Loucy (cell line): ENCODE results near the gene TBL1XR1.
"Not testable (repeated sequence)": the region's sequence is repeated elsewhere in the genome, so short reads cannot be mapped to it uniquely, and the experiment has no call there.

Source experiments
- H2AFZ ChIP-seq: fragments of 200-600 bp; sonication (generic); 2 replicates; pipeline ENCODE4 v1.6.0; 2016; ENCODE audit warnings: antibody characterized with exemption, mild to moderate bottlenecking, low read length, moderate library complexity
- H3F3A ChIP-seq: fragments of 200-600 bp; 2 replicates; pipeline ENCODE4 v1.6.0; 2016; ENCODE audit warnings: antibody characterized with exemption, low read depth, mild to moderate bottlenecking
- H3K27me3 ChIP-seq: fragments of 200-600 bp; sonication (generic); 2 replicates; pipeline ENCODE4 v1.6.1; 2014; ENCODE audit warnings: low read length, mild to moderate bottlenecking; ENCODE audit not compliant: insufficient read depth, poor library complexity, severe bottlenecking
- H3K36me3 ChIP-seq: fragments of 200-600 bp; sonication (generic); 2 replicates; pipeline ENCODE4 v1.6.1; 2016; ENCODE audit warnings: low read length; ENCODE audit not compliant: insufficient read depth
- H3K4me1 ChIP-seq: fragments of 200-600 bp; sonication (generic); 2 replicates; pipeline ENCODE4 v1.5.1; 2014; ENCODE audit warnings: low read length, mild to moderate bottlenecking; ENCODE audit not compliant: insufficient read depth, poor library complexity, severe bottlenecking
- H3K4me2 ChIP-seq: fragments of 200-600 bp; sonication (generic); 2 replicates; pipeline ENCODE4 v1.6.0; 2014; ENCODE audit warnings: antibody characterized with exemption, low read length, low read depth, mild to moderate bottlenecking; ENCODE audit not compliant: poor library complexity, severe bottlenecking
- H3K4me3 ChIP-seq: fragments of 200-600 bp; sonication (generic); 2 replicates; pipeline ENCODE4 v1.5.1; 2014; ENCODE audit warnings: low read length, mild to moderate bottlenecking, mixed read lengths; ENCODE audit not compliant: poor library complexity, severe bottlenecking
- H3K79me2 ChIP-seq: fragments of 200-600 bp; sonication (generic); 2 replicates; pipeline ENCODE4 v1.6.1; 2014; ENCODE audit warnings: low read length; ENCODE audit not compliant: insufficient read depth
- H3K9ac ChIP-seq: fragments of 200-600 bp; sonication (generic); 2 replicates; pipeline ENCODE4 v1.6.0; 2014; ENCODE audit warnings: mild to moderate bottlenecking, low read depth, low read length, moderate library complexity; ENCODE audit not compliant: poor library complexity, severe bottlenecking
- H3K9me2 ChIP-seq: fragments of 200-600 bp; sonication (generic); replicated peaks from 2 replicates; pipeline ENCODE4 v1.6.1; 2016; ENCODE audit warnings: low read depth, low read length, mixed read lengths
- H3K9me3 ChIP-seq: fragments of 200-600 bp; sonication (generic); 2 replicates; pipeline ENCODE4 v1.6.1; 2014; ENCODE audit warnings: mild to moderate bottlenecking, antibody characterized with exemption, low read length, low read depth; ENCODE audit not compliant: insufficient read depth
- H4K20me1 ChIP-seq: fragments of 200-600 bp; sonication (generic); 2 replicates; pipeline ENCODE4 v1.6.0; 2014; ENCODE audit warnings: antibody characterized with exemption, low read length, mild to moderate bottlenecking; ENCODE audit not compliant: insufficient read depth, poor library complexity, severe bottlenecking
- EZH2phosphoT487 ChIP-seq: fragments of 200-600 bp; IDR thresholded peaks from 2 replicates; pipeline ENCODE4 v1.6.1; 2018; ENCODE audit warnings: antibody characterized with exemption, mild to moderate bottlenecking, moderate library complexity, borderline replicate concordance
- TF ChIP-seq, protein P1 (sequence below): fragments of 200-600 bp; sonication (generic); conservative IDR thresholded peaks from 2 replicates; pipeline ENCODE4 v1.5.1; 2014; ENCODE audit warnings: mild to moderate bottlenecking, antibody characterized with exemption, low read length

TBL1XR1 gene

DNA sequence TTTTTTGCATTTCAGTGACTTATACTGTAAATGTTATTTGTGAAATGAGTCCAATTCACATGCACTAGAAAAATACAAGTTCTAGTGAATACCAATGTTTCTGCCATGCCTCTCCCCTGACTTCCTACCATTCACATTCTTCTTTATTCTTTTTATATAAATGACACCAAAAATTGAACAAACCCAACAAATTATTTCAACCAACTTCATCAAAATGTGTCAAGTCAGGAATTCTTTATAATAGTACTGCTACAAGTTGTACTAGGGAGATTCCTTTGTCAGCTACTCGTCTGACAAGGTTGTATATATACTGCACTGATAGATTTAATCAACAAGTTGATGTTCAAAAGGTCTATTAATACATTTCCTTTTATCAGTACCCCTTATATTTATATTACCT, 3.0 kb downstream of the TBL1XR1 start:
- H3K9me2 ChIP-seq: no peaks in the 10 kb centered on the region
- H4K20me1 ChIP-seq: peaks cover 64% of the 10 kb centered on the region
- H3K4me1 ChIP-seq: peaks cover 57% of the 10 kb centered on the region
- peaks cover 6% of the 10 kb centered on the region; the same call in 1 of the 2 replicates for H3F3A ChIP-seq
- peak overlapping the region; percentile 89 for H3K4me2 ChIP-seq
- H3K4me3 ChIP-seq: peak overlapping the region; percentile 94
- H3K27me3 ChIP-seq: no peaks in the 10 kb centered on the region
- no peaks in the 10 kb centered on the region; the same call in 1 of the 2 replicates for H3K36me3 ChIP-seq
- H2AFZ ChIP-seq: no peak overlapping the region
- H3K9me3 ChIP-seq: no peaks in the 10 kb centered on the region
- TF ChIP-seq EZH2phosphoT487: no peak
- TF ChIP-seq, protein P1, sequence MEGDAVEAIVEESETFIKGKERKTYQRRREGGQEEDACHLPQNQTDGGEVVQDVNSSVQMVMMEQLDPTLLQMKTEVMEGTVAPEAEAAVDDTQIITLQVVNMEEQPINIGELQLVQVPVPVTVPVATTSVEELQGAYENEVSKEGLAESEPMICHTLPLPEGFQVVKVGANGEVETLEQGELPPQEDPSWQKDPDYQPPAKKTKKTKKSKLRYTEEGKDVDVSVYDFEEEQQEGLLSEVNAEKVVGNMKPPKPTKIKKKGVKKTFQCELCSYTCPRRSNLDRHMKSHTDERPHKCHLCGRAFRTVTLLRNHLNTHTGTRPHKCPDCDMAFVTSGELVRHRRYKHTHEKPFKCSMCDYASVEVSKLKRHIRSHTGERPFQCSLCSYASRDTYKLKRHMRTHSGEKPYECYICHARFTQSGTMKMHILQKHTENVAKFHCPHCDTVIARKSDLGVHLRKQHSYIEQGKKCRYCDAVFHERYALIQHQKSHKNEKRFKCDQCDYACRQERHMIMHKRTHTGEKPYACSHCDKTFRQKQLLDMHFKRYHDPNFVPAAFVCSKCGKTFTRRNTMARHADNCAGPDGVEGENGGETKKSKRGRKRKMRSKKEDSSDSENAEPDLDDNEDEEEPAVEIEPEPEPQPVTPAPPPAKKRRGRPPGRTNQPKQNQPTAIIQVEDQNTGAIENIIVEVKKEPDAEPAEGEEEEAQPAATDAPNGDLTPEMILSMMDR: no peak
- H3K9ac ChIP-seq: peak overlapping the region; percentile 94
- H3K79me2 ChIP-seq: peaks cover 83% of the 10 kb centered on the region

DNA sequence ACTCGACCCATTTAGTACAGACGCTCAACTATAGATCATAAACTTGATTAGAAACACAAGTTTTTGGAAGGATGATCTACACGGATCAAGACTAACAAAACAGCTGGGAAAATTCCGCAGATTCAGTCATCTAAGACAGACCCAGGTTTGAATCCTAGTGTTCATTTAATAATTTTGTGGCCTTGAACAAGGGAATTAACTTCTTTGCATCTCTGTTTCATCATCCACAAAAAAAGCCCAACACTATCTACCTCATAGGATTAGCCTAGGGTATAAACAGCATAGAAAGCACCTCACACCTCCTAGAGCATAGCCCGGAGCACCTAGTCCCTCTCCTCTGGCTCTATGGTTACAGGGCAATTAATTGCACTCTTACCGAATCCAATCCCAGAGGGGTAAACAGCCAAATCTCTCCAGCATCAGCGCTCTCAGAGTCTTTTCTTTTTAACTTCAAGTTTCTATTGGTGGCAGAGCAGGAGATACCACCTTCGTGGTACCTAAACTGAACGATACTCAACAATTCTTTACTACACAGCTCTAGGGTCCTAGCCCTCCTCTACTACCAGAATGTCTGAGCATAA, 3.5 kb downstream of the TBL1XR1 start:
- Histone ChIP-seq H3K9me2 (no peaks in the 10 kb centered on the region), H3K79me2 (peaks cover 86% of the 10 kb centered on the region), H2AFZ (no peak overlapping the region), H3K27me3 (no peaks in the 10 kb centered on the region), H4K20me1 (peaks cover 68% of the 10 kb centered on the region), H3K9ac (peak overlapping the region; percentile 94), H3K4me2 (peak overlapping the region; percentile 89), H3K9me3 (no peaks in the 10 kb centered on the region), H3K36me3 (no peaks in the 10 kb centered on the region; the same call in 1 of the 2 replicates), H3F3A (peaks cover 4% of the 10 kb centered on the region; the same call in 1 of the 2 replicates), H3K4me3 (peak overlapping the region; percentile 94), H3K4me1 (peaks cover 52% of the 10 kb centered on the region)
- TF ChIP-seq, protein P1: no peak
- TF ChIP-seq EZH2phosphoT487: no peak

DNA sequence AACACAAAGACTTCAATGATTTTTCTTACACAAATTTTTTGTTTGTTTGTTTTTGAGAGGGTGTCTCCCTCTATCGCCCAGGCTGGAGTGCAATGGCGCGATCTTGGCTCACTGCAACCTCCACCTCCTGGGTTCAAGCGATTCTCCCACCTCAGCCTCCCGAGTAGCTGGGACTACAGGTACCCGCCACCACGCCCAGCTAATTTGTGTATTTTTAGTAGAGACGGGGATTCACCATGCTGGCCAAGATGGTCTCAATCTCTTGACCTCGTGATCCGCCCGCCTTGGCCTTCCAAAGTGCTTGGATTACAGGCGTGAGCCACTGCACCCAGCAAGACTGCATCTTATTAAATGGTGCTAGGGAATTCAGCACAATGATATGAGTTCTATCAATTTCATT, 4.0 kb downstream of the TBL1XR1 start:
- Histone ChIP-seq H3K4me2 (peak overlapping the region; percentile 89), H3K4me1 (peaks cover 52% of the 10 kb centered on the region), H3K79me2 (peaks cover 86% of the 10 kb centered on the region), H3K9ac (peak overlapping the region; percentile 94), H3K4me3 (peak overlapping the region; percentile 94), H4K20me1 (peaks cover 73% of the 10 kb centered on the region)
- H2AFZ ChIP-seq, H3K9me3 ChIP-seq, H3K36me3 ChIP-seq, H3K9me2 ChIP-seq, H3F3A ChIP-seq, H3K27me3 ChIP-seq: not testable (repeated sequence)
